Stimulated activated naive CD8-positive, alpha-beta T cell treated with anti-CD3 and anti-CD28 coated beads, Interleukin-15, Interleukin-2, amounts not matched to agents 100 U/mL and 50 U/mL, for 24 hours (primary cell): ENCODE measurements around the gene ZGLP1.
A peak's percentile ranks its signal among the peaks of the same experiment; 100 is the strongest.

Experiments used
- ATAC-seq: fragments of 150-1000 bp; cut with Tn5 transposase; one replicate; pipeline ENCODE4 v1.10.0; 2021
- DNase-seq: peaks from one replicate; pipeline ENCODE4 v3.0.0; 2021

ZGLP1 gene

DNA sequence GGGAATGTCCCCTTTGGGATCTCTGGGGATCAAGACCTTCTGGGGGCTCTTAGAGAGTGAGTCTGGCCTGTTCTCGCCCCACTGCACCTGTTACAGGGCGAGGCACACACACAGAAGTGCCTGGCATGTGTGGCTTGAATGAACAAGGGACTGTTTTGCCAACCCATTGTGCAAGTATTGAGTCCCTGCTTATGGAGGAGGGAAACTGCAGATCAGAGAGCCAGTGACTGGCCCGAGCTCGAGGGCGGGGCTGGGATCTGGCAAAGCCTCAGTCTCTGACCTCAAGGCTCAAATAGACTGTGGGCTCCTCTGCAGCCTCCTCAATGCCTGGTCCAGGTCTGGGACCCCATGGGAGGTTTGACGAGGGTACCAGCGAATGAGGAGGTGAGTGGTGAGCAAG lies 18.2 kb upstream of the ZGLP1 start:
- ATAC-seq (no peak), DNase-seq (no peak)

DNA sequence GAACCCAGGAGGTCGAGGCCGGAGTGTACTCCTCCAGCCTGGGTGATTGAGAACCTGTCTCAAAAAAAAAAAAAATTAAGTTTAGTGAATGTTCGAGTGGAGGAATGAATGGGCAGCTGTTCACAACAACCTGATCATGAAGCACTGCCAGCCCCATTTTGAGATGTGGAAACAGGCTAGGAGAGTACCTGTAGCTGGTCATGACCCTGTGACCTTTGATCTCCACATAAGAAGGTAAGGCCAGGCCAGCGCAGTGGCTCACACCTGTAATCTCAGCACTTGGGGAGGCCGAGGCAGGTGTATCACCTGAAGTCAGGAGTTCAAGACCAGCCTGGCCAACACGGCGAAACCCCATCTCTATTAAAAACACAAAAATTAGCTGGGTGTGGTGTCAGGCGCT lies 16.1 kb upstream of the ZGLP1 start:
- ATAC-seq = no peak

DNA sequence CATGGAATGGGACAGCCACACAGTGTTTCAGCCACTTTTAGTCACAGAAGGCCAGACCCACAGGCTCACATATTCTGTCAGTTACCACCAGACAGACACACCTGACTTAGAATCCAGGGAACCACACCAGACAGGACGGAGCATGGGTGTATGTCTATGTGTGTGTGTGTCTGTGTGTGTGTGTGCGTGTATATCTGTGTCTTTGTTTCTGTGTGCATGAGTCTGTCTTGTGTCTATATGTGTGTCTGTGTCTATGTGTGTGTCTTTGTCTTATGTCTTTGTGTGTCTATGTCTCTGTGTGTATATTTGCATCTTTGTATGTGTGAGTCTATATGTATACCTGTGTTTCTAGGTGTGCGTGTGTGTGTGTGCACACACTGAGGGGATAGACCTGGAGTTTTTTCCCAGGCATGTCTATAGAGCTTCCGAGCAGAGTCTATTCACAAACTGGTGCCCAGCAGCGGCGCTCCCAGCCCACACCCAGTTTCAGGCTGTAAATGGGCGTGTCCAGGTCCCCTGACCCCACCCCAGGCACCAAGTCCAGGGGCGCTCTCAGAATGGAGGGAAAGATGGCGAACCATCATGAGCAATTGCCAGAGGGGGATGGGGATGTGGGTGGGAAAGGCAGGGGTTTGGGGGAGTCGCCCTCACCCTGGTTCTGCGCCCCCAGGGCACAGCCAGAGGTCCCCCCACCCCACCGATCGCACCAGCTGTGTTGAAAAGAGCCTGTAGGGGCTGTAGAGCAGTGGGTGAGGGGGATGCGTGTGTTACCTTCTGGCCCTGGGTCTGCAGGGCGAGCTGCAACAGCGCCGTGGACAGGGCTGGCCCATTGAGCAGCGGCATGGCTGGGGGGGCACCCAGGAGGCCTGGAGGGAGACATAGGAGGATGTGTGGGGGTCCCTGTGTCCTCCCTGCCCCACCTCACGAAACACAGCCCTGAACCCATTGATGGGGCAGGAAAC lies 12.5 kb upstream of the ZGLP1 start:
- DNase-seq (no peak), ATAC-seq (no peak)

More for the DNA sequence above, 16.1 kb upstream of the ZGLP1 start:
- no peak for DNase-seq

DNA sequence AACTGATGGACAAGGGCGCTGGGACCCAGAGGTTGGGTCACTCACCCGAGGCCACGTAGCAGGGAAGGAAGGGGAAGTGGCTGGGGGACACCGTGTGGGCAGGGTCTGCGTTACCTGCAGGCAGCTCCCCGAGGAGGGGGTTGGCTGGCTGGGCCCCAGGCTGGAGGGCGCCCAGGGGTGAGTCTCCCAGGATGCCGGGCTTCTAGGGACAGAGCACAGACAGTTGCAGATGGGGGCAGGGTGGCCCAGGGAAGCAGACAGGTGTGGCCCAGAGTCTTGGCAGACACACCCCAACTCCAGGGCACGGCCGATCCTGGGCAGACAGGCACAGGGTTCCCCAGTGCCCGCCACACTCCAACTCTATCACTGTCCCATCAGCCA lies 11.8 kb upstream of the ZGLP1 start:
- ATAC-seq (no peak), DNase-seq (no peak)

DNA sequence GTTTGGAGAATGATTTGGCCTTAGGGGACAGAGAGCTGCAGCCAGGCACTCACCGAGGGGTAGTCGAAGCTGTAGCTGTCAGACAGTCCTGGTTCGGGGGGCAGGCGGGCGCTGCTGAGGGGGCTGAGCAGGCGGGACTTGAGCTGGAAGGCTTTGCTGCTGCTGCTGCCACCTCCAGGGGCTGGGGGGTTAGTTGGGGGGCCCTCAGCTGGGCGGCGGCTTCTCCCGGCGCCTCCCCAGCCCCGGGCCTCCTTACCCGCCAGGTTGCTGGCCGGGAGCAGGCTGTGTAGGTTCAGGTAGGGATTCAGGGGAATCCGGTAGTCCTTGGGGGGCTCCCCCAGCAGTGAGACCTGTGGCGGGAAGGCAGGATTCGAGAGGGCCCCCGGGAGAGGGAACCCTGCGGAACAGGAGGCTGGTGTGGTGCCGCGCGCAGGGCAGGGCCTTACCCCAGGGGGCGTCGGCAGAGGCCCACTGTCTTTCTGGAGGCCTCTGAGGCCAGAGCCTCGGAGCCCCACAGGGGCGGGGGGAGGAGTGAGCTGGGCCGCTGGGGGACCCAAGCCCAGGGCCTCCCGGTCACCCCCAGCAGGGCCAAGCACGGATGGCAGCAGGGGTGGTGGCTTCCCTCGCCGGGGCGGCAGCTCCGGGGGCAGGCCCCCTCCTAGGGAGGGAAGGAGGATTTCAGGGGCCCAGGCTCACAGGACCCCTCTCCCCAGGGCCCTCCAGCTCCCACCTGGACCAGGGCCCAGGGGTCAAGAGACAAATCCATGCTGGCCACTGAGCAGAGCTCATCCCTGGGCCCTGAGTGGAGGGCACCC lies 11.2 kb upstream of the ZGLP1 start:
- no peak for ATAC-seq
- no peak for DNase-seq

DNA sequence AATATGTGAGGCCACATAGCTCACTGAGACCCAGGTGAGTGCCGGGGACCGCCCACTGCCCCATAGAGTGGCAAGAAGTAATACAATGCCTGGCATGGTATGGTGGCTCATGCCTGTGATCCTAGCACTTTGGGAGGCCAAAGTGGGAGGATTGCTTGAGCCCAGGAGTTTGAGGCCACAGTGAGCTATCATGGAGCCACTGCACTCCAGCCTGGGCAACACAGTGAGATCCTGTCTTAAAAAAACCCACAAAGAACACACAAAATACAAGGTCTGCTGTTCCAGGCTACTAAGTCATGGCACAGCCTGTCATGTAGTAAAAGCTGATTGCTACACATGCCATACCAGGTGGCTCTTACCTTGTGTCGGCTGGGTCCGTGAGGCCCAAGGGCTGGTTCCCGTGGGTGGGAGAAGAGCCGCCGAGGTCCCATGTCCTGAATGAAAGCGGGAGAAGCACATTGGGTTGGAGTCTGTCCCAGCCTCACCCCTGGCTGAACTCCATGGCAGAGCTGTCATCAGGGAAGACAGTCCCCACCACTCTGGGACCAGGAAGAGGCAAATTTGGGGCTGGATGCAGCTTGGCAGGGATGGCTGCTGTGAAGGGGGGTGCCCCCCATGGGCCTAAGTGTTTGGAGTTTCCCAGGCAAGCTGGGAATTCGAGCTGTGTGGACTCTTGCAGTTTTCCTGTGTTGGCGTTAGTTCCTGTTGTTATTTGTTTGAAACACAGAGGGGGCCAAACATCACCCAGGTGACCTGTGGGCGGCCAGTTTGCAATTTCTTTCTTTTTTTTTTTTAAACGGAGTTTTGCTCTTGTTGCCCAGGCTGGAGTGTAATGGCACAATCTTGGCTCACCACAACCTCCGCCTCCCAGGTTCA lies 9.4 kb upstream of the ZGLP1 start:
- ATAC-seq (no peak), DNase-seq (no peak)

DNA sequence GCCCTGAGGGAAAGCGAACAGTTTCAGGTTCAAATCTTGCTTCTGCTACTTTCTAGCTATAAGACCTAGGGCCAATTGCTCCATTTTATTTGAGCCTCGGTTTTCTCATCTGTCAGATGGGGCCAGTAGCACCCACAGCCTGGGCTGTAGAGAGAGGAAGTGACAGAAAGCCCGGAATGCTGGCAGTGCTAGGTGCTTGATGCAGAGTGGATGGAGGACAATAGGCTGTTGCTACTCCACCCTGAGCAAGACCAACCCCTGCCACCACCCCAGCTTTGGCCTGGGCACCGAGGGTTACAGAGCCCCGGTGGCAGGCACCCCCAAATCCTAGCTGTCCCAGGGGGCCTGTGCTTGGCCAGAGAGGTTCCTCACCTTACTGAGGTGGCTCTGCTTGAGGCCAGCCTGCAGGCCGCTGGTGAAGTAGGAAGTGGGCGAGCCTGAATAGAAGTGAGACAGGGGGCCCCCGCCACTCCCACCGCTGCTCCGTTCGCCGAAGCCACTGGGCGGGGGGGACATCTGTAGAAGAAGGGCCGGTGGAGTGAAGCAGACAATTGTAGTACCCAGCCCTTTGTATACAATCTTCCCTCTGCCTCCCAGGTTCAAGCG lies 8.3 kb upstream of the ZGLP1 start:
- no peak for ATAC-seq
- DNase-seq = no peak

DNA sequence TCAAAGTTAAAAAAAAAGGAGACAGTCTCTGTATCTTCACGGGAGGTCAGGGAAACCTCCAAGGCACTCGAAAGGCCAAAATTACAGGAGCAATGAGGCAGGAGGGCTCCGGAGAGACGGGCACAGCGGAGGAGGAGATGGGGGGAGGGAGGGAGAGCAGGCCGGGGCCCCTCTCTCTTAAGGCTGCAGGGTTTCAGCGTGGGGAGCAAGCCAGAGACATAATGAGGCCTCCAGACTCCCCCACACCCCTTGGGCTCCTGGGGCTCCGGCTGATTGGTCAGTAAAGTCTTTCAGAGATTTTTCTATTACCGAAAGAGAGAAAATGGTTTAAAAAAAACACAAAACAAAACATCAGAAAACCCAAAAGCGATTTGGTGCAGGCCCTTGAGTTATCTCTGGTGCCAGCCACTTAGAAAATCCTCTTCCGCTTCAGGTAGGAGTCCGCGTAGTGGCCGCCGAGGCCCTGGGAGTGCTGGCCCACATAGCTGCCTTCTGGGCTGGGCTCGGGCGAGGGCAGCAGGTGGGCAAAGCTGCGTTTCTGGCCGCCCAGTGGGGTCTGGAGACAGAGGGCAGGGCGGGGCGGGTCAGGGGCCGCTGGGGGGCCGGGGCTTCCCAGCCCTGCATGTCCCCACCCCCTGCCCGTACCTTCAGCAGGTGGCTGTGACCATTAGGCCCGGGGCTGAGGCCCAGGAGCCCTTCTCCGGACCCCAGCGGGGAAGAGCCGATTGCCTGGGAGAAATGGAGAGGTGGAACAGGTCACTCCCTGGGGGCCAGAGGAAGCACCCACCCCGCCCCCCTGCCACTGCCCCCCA lies 7.6 kb upstream of the ZGLP1 start:
- ATAC-seq = no peak

DNA sequence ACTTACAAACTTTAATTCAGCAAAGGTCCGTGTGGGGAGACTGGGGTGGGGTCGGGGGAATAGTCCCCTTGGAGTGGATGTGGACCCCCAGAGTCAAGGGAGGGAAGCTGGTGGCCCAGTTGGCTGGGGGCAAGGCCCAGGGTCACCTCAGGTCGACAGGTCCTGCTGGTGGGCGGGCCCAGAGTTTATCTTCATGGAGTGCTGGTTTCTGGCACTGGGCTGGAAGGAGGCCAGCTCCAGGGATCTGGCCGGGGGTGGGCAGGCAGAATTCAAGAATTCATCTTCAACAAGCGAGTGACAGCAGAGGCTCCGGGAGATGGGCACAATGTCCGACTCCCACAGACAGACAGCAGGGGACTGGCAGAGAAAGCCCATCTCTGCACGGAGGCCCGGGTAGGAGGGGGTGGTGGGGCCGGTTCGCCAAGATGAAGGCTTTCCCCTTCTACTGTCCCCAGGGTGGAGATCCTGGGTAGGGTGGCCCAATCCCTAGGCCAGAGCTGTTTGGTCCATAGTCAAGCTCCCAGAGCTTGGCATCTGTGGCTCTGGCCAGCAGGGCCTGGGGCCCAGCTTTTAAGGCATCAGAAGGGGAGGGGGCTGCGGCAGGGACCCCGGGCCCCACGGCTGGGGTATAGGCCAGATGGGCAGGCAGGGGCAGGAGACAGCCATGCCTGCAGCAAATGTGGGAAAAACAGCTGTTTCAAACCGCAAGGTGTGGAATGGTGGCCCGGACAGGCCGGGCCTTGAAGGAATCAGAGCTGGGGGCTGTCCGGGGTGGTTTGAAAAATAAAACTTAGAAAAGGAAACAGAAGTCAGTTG lies 6.8 kb upstream of the ZGLP1 start:
- DNase-seq (no peak), ATAC-seq (peak; percentile 9)

More for the DNA sequence above, 7.6 kb upstream of the ZGLP1 start:
- no peak for DNase-seq

DNA sequence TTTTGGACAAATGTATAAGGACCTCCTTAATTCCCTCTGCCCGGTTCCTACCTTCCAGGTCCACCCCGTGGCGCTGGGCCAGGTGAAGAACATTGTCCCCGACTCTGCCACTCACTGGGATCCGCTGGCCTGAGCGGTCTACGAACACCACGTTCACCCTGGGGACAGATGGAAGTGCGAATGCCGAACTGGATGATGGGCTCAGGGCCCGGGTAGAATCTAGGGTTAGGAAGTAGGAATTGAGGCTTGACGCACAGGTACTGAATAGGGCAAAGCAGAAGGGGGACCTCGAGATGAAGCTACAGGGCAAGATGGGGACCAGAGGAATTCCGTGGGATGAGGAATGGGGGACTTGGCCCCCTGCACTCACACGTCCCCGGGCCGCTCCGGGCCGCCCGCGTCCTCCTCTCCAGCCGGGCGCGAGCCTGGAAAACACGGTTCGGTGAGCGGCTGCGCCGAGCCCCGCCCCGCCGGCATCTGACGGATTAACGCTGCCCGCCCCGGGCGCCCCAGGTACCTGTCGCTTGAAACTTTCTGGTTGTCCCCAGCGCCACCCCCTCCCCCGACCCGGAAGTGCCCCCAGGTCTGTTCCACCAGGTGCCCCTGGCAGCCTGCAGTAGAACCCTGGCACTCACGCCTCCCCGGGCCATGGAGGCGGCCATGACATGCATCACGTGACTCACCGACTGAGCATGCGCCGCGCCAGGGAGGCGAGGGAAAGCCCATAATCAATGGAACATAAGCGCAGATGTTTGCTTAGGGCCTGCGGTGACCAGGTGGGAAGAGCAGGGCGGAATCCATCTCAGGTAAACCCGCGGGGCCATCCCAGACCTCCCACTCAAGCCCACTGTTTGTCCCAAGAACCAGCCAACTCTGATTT lies 6.0 kb upstream of the ZGLP1 start, which contains the start of gene FDX2:
Gene FDX2 (minus strand): TSS at position 681 of the 880 bp plus-strand sequence. CDS start 19 bp downstream, at position 662.
- ATAC-seq (peak; percentile 83), DNase-seq (peak; percentile 95)

DNA sequence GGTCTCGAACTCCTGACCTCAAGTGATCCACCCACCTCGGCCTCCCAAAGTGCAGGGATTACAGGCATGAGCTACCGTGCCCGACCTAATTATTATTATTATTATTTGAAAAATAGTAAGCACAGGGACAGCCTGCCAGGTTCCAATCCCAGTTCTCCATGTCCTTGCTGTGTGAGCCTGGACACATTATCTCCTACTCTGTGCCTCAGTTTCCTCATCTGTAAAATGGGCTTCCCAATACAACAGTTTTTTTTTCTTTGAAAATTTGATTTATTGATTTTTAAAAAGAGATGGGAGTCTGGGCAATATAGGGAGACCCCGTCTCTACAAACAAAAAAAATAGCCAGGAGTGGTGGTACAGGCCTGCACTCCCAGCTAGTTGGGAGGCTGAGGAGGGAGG lies 3.3 kb downstream of the ZGLP1 start:
- ATAC-seq (no peak), DNase-seq (no peak)

DNA sequence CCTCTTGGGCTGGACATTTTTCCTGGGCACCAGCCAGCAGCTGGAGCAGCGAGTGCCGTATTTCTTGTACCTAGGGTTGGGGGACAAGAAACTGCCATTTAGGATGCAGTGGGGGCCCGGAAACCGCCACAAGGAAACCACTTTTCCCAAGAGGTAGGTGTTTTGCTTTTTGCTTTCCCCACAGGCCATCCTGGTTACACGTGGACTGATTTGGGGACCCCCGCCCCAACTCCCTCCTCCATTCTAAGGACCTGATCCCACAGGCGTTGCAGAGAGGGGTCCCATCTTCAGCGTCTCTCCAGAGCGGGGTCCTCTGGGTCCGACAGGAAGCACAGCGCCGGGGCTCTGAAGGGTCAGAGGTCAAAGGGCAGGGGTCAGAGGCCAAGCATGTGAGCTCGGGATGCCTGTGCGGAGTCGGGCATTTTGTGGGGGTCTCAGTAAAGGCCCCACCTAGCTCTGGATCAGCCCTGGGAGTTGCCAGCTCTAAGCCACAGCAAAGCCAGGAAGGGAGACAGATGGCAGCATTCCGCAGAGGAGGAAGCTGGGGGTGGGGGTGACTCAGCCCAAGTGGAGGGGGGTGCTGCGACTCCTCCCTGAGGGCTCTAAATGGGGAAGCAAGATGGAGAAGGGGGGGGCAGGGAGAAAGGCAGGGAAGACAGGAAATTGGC lies 4.3 kb downstream of the ZGLP1 start:
- ATAC-seq (no peak), DNase-seq (peak; percentile 4)

DNA sequence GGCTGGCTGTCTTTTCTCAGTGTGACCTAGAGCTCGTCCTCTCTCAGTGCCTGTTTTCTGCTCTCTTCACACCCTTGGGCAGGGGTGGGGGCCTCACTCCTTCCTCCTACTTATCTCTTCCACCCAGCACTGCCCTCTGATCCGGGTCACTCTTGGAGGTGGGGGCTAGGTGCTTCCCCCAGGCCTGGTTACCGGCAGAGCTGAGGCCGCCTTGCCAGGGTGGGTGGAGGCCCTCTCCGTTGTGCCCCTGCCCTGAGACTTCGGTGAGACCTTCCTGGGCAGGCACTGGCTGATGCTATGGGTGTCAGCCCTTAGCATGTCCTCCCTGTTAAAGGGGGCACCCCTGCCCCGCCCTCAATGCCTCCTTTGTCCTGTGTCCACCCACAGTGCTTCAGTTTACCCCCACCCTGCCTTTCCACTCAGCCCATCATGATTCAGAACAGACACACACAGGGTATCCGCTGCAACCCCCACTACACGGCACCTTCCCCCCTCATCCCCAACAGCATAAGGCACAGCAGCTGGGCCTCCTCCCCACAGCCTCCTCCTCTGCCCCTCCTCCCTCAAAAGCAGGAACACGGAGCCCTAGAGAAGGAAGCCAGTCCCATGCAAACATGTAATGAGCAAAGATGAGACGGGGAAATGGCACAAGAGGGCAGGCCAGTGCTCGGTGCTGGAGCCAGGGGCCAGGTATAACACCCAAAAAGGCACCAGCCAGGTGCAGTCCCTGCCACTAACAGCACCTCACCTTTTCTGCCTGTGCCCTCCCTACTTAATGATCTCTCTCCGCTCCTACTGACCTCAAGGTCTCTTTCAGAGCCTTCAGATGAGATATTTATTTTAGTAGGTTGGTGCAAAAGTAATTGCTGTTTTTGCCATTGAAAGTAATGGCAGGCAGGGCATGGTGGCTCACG lies 9.8 kb downstream of the ZGLP1 start:
- DNase-seq (no peak), ATAC-seq (no peak)

DNA sequence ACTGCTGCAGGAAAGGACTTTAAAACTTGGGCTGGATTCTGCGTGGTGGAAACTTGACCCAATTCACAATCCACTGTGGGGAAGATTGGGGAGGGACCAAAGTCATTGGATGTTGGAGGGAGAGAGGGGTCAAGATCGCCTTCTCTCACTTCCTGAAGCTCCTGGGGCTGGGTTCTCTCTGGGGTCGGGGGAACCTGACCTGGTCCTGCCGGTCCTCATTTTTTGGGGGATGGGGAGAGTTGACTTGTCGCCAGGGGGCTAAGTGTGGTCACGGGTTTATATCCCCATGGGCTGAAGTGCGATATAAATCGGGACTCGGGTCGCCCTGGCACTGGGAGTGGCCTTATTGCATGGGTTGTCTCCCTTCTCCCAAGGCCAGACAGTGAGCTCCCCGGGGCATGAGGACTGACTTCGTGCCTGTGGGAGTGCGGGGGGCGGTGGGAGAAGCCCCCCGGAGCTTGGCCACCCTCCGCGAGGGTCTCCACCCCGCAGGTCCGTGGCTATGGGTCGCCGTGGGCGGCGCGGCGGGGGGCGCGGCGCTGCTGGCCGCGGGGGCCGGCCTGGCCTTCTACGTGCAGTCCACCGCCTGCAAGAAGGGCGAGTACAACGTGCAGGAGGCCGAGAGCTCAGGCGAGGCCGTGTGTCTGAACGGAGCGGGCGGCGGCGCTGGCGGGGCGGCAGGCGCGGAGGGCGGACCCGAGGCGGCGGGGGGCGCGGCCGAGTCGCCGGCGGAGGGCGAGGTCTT lies 13.6 kb downstream of the ZGLP1 start:
- ATAC-seq (no peak), DNase-seq (no peak)

DNA sequence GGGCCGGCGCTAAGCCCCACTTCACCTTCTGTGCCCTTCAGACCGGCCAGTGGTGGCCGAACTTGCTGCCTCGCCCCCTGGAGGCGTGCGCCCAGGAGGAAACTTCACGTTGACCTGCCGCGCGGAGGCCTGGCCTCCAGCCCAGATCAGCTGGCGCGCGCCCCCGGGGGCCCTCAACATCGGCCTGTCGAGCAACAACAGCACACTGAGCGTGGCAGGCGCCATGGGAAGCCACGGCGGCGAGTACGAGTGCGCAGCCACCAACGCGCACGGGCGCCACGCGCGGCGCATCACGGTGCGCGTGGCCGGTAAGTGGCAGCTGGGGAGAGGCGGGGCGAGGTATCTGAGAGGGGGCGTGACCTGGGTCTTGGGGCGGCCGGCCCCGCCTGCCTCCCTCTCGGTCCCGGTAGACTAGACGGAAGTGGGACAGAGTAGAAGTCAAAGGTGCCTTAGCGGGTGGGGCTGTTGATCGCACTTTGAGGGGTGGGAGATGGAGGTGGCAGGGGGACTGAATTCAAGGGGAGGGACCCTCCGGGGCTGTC lies 14.2 kb downstream of the ZGLP1 start:
- ATAC-seq (no peak), DNase-seq (peak; percentile 63)

DNA sequence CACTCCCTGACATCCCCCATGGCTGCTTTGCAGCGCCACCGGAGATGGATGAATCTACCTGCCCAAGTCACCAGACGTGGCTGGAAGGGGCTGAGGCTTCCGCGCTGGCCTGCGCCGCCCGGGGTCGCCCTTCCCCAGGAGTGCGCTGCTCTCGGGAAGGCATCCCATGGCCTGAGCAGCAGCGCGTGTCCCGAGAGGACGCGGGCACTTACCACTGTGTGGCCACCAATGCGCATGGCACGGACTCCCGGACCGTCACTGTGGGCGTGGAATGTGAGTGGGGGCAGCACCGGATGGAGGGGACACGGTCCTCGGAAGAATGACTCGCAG lies 15.3 kb downstream of the ZGLP1 start:
- no peak for DNase-seq
- no peak for ATAC-seq
